ENCODE results near the gene GARIN3. TPM values are rescaled to one million over a fixed set of nuclear protein-coding genes. Genes with fewer than 3 reads are reported as not detected.
"Not testable (repeated sequence)": the region's sequence is repeated elsewhere in the genome, so short reads cannot be mapped to it uniquely, and the experiment has no call there.

Gene GARIN3
- total RNA-seq, 1 donor from 2014 or later: not detected

- intact Hi-C loops (cut with DNase I): no loop called here
- no peak for DNase-seq (ENCODE audit: low spot score)
Observed at GRCh38 chr5:157186309-157187045, 20.4 kb upstream of the GARIN3 start.

- intact Hi-C loops (cut with DNase I); DNase-seq (ENCODE audit: low spot score): not testable (repeated sequence)
Observed at GRCh38 chr5:157185122-157185521, 19.1 kb upstream of the GARIN3 start.

- intact Hi-C loops (cut with DNase I): no loop called here
- no peak for DNase-seq (ENCODE audit: low spot score)
Observed at GRCh38 chr5:157184117-157184670, 18.1 kb upstream of the GARIN3 start.

GRCh38 chr5:157182143-157182757, 16.2 kb upstream of the GARIN3 start:
- intact Hi-C loops (cut with DNase I): no loop called here

GRCh38 chr5:157180374-157181264, 14.6 kb upstream of the GARIN3 start, which contains the start of gene ITK:
ITK (plus strand) TSS chr5:157180840; CDS start chr5:157180978, 138 bp downstream.
- intact Hi-C loops (cut with DNase I): no loop called here
- no peak for DNase-seq (ENCODE audit: low spot score)

More at GRCh38 chr5:157182143-157182757, 16.2 kb upstream of the GARIN3 start:
- DNase-seq (ENCODE audit: low spot score): no peak

GRCh38 chr5:157178966-157179365, 12.9 kb upstream of the GARIN3 start:
- no peak for DNase-seq (ENCODE audit: low spot score)
- intact Hi-C loops (cut with DNase I): no loop called here

- intact Hi-C loops (cut with DNase I): no loop called here
- DNase-seq (ENCODE audit: low spot score): no peak
Observed at GRCh38 chr5:157177953-157178352, 11.9 kb upstream of the GARIN3 start.

- intact Hi-C loops (cut with DNase I): no loop called here
- DNase-seq (ENCODE audit: low spot score): no peak
Observed at GRCh38 chr5:157175071-157175612, 9.1 kb upstream of the GARIN3 start.

- intact Hi-C loops (cut with DNase I): no loop called here
- no peak for DNase-seq (ENCODE audit: low spot score)
Observed at GRCh38 chr5:157172403-157172802, 6.3 kb upstream of the GARIN3 start.

GRCh38 chr5:157168286-157168685, 2.2 kb upstream of the GARIN3 start:
- intact Hi-C loops (cut with DNase I): no loop called here
- no peak for DNase-seq (ENCODE audit: low spot score)

- DNase-seq (ENCODE audit: low spot score): no peak
Observed at GRCh38 chr5:157167214-157167621, 1.2 kb upstream of the GARIN3 start.

GRCh38 chr5:157165668-157166067, 396 bp downstream of the GARIN3 start:
- intact Hi-C loops (cut with DNase I): no loop called here

More at GRCh38 chr5:157167214-157167621, 1.2 kb upstream of the GARIN3 start:
- intact Hi-C loops (cut with DNase I): no loop called here

GRCh38 chr5:157165261-157165660, 803 bp downstream of the GARIN3 start:
- no peak for DNase-seq (ENCODE audit: low spot score)
- intact Hi-C loops (cut with DNase I): no loop called here

More at GRCh38 chr5:157165668-157166067, 396 bp downstream of the GARIN3 start:
- DNase-seq (ENCODE audit: low spot score): no peak

- DNase-seq (ENCODE audit: low spot score): no peak
- intact Hi-C loops (cut with DNase I): no loop called here
Observed at GRCh38 chr5:157164521-157164920, 1.5 kb downstream of the GARIN3 start.

GRCh38 chr5:157162919-157163510, 3.0 kb downstream of the GARIN3 start:
- intact Hi-C loops (cut with DNase I): no loop called here
- DNase-seq (ENCODE audit: low spot score): no peak

GRCh38 chr5:157161996-157162395, 4.1 kb downstream of the GARIN3 start:
- DNase-seq (ENCODE audit: low spot score): no peak
- intact Hi-C loops (cut with DNase I): no loop called here

GRCh38 chr5:157160001-157160400, 6.1 kb downstream of the GARIN3 start:
- no peak for DNase-seq (ENCODE audit: low spot score)
- intact Hi-C loops (cut with DNase I): no loop called here

GRCh38 chr5:157159209-157159751, 6.8 kb downstream of the GARIN3 start:
- no peak for DNase-seq (ENCODE audit: low spot score)
- intact Hi-C loops (cut with DNase I): loop anchor here (10.0 kb wide), 1 partner anchor 156 kb away; no protein-coding TSS in a partner anchor

Measured in cardiac septum (tissue), 1 donor.